OCI-LY1 (cell line): ENCODE results near the gene PLA2G6.

Experiments
- CTCF ChIP-seq: fragments of 200-600 bp; sonication (generic), shearing (Covaris generic); IDR thresholded peaks from 2 replicates; pipeline ENCODE4 v1.5.1; 2017; ENCODE audit warnings: mild to moderate bottlenecking, antibody characterized with exemption, low read length, moderate library complexity, mixed read lengths
- EZH2 ChIP-seq: fragments of 200-600 bp; sonication (generic), shearing (Covaris generic); IDR thresholded peaks from 2 replicates; pipeline ENCODE4 v1.8.0; 2017; ENCODE audit warnings: borderline replicate concordance, mixed run types, mild to moderate bottlenecking, antibody characterized with exemption, low read length, moderate library complexity, mixed read lengths

- no peak for TF ChIP-seq CTCF
- TF ChIP-seq EZH2 = no peak
Observed at GRCh38 chr22:38153821-38154562, 27.6 kb downstream of the PLA2G6 start.
